HepG2 (cell line): ENCODE results near the gene REEP2. TPM values are rescaled to one million over a fixed set of nuclear protein-coding genes. Genes with fewer than 3 reads are reported as not detected.

Source experiments
- CEBPG ChIP-seq: IDR thresholded peaks from 2 replicates; pipeline ENCODE4 v1.6.1; 2016
- DNMT3B ChIP-seq: conservative IDR thresholded peaks from 2 replicates; pipeline ENCODE4 v1.6.1; 2016; ENCODE audit warnings: missing biosample characterization, control low read depth
- FOSL1 ChIP-seq: sonication (generic); formaldehyde crosslinking; IDR thresholded peaks from 2 replicates; pipeline ENCODE4 v1.9.0; 2021; ENCODE audit warnings: missing genetic modification reagents, borderline replicate concordance
- HHEX ChIP-seq: IDR thresholded peaks from 2 replicates; pipeline ENCODE4 v1.6.1; 2016; ENCODE audit warnings: control low read depth
- HOXA7 ChIP-seq: sonication (generic); formaldehyde crosslinking; IDR thresholded peaks from 2 replicates; pipeline ENCODE4 v1.8.1; 2022; ENCODE audit warnings: mild to moderate bottlenecking, missing genetic modification reagents, moderate library complexity
- KMT2B ChIP-seq: IDR thresholded peaks from 2 replicates; pipeline ENCODE4 v1.6.1; 2016; ENCODE audit warnings: missing genetic modification reagents, missing compliant biosample characterization
- MBD4 ChIP-seq: IDR thresholded peaks from 2 replicates; pipeline ENCODE4 v1.6.1; 2012; ENCODE audit warnings: low read length, inconsistent platforms, borderline replicate concordance
- PCBP1 ChIP-seq: fragments of 200-400 bp; formaldehyde crosslinking; IDR thresholded peaks from 2 replicates; pipeline ENCODE4 v1.6.1; 2017; ENCODE audit warnings: mild to moderate bottlenecking, low read depth, low read length, borderline replicate concordance
- POLR2A ChIP-seq, 2 experiments: IDR thresholded peaks; 2 replicates each; pipeline ENCODE4 v1.6.1; 2011; ENCODE audit warnings: low read depth in 2 of 2, low read length in 2 of 2, mild to moderate bottlenecking in 1 of 2, moderate library complexity in 1 of 2; ENCODE audit not compliant: insufficient read depth in 1 of 2
- ZC3H13 ChIP-seq: sonication (generic); formaldehyde crosslinking; IDR thresholded peaks from 2 replicates; pipeline ENCODE4 v1.8.1; 2023; ENCODE audit warnings: mild to moderate bottlenecking, missing genetic modification reagents, moderate library complexity
- ZFP36L2 ChIP-seq: sonication (generic); formaldehyde crosslinking; IDR thresholded peaks from 2 replicates; pipeline ENCODE4 v1.4.0; 2020; ENCODE audit warnings: missing genetic modification reagents
- ZNF33B ChIP-seq: sonication (generic); formaldehyde crosslinking; IDR thresholded peaks from 2 replicates; pipeline ENCODE4 v1.5.1; 2020; ENCODE audit warnings: mild to moderate bottlenecking, missing genetic modification reagents
- ZNF672 ChIP-seq: sonication (generic); formaldehyde crosslinking; IDR thresholded peaks from 2 replicates; pipeline ENCODE4 v1.8.1; 2022; ENCODE audit warnings: missing genetic modification reagents
- polyA plus RNA-seq, 8 experiments: library from polyadenylated mRNA; depleted of rRNA in 3 of 8; stranded (reverse) in 7 of 8; unstranded in 1 of 8; fragments of >200 nt; fragmentation: Illumina TruSeq in 4 of 8; extraction: Trizol in 4 of 8; gene quantifications; 2 replicates each; pipeline versions ENCODE4 v1.2.1 to v1.2.3, GENCODE V29; 2011 to 2016; ENCODE audit warnings: low read depth in 4 of 8, missing spikeins in 1 of 8, mixed read lengths in 1 of 8; ENCODE audit not compliant: insufficient read depth in 1 of 8
- total RNA-seq, 5 experiments: library from RNA; depleted of rRNA; stranded (reverse); fragments of >200 nt; fragmentation: Illumina TruSeq; extraction: Trizol; gene quantifications; 2 replicates each; pipeline ENCODE4 v1.2.3, GENCODE V29; 2016; ENCODE audit warnings: low read depth in 1 of 5
- TF ChIP-seq, protein P1 (sequence below): sonication (generic); formaldehyde crosslinking; IDR thresholded peaks from 2 replicates; pipeline ENCODE4 v1.4.0; 2020; ENCODE audit warnings: missing genetic modification reagents
- TF ChIP-seq, protein P2 (sequence below): sonication (generic); formaldehyde crosslinking; IDR thresholded peaks from 2 replicates; pipeline ENCODE4 v1.4.0; 2020; ENCODE audit warnings: mild to moderate bottlenecking, missing genetic modification reagents
- TF ChIP-seq, protein P3 (sequence below): sonication (generic); formaldehyde crosslinking; IDR thresholded peaks from 2 replicates; pipeline ENCODE4 v1.5.0; 2020; ENCODE audit warnings: mild to moderate bottlenecking, missing genetic modification reagents, moderate library complexity
- TF ChIP-seq, protein P4 (sequence below): sonication (generic); formaldehyde crosslinking; IDR thresholded peaks from 2 replicates; pipeline ENCODE4 v1.5.0; 2020; ENCODE audit warnings: missing genetic modification reagents
- TF ChIP-seq, protein P5 (sequence below): sonication (generic); formaldehyde crosslinking; IDR thresholded peaks from 2 replicates; pipeline ENCODE4 v1.4.0; 2020; ENCODE audit warnings: missing genetic modification reagents

Gene REEP2
- total and polyA plus RNA-seq, 2 of the 13 experiments (the other 11 are each of a cell fraction or from before 2014, with no cell fraction given) = 5.3 to 7.8 TPM

DNA sequence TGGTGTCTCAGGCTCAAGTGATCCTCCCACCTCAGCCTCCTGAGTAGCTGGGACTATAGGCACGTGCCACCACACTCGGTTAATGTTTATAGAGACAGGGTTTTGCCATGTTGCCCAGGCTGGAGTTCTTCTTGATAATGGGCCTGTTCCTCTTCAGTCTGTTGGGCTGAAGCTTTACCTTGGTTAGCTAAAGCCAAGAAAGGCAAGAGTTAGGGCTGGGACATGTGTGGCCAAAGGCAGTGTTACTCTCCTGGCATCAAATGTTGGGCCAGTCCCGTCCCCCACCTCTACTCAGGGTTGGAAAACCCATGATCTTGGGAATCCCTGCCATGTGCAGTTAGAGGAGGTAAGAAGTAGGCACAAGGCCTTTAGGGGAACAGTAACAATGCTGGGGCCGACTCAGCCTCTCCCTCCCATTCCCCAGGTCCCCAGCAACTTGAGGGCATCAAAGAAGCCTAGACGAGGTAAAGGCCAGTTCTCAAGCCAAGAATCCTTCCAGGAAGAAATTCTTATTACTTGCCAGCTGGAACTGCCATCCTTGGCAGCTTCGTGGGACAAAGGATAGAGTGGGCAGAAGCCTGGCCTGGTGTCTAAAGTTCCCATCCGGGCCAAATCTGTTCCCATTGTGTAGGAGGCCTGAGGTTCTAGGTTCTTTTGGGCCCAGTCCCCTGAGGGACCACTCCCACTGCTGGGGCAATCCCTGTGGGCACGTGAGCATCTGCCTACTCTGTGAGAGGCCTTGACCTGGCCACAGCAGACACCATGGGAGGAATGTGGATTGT is 30.9 kb downstream of the REEP2 start (continued):
- TF ChIP-seq, protein P1, sequence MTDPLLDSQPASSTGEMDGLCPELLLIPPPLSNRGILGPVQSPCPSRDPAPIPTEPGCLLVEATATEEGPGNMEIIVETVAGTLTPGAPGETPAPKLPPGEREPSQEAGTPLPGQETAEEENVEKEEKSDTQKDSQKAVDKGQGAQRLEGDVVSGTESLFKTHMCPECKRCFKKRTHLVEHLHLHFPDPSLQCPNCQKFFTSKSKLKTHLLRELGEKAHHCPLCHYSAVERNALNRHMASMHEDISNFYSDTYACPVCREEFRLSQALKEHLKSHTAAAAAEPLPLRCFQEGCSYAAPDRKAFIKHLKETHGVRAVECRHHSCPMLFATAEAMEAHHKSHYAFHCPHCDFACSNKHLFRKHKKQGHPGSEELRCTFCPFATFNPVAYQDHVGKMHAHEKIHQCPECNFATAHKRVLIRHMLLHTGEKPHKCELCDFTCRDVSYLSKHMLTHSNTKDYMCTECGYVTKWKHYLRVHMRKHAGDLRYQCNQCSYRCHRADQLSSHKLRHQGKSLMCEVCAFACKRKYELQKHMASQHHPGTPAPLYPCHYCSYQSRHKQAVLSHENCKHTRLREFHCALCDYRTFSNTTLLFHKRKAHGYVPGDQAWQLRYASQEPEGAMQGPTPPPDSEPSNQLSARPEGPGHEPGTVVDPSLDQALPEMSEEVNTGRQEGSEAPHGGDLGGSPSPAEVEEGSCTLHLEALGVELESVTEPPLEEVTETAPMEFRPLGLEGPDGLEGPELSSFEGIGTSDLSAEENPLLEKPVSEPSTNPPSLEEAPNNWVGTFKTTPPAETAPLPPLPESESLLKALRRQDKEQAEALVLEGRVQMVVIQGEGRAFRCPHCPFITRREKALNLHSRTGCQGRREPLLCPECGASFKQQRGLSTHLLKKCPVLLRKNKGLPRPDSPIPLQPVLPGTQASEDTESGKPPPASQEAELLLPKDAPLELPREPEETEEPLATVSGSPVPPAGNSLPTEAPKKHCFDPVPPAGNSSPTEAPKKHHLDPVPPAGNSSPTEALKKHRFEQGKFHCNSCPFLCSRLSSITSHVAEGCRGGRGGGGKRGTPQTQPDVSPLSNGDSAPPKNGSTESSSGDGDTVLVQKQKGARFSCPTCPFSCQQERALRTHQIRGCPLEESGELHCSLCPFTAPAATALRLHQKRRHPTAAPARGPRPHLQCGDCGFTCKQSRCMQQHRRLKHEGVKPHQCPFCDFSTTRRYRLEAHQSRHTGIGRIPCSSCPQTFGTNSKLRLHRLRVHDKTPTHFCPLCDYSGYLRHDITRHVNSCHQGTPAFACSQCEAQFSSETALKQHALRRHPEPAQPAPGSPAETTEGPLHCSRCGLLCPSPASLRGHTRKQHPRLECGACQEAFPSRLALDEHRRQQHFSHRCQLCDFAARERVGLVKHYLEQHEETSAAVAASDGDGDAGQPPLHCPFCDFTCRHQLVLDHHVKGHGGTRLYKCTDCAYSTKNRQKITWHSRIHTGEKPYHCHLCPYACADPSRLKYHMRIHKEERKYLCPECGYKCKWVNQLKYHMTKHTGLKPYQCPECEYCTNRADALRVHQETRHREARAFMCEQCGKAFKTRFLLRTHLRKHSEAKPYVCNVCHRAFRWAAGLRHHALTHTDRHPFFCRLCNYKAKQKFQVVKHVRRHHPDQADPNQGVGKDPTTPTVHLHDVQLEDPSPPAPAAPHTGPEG (CRISPR knock-in tag) = no peak
- TF ChIP-seq, protein P2, sequence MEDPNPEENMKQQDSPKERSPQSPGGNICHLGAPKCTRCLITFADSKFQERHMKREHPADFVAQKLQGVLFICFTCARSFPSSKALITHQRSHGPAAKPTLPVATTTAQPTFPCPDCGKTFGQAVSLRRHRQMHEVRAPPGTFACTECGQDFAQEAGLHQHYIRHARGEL (CRISPR knock-in tag) = no peak
- no peak for TF ChIP-seq HOXA7 (CRISPR knock-in tag)
- TF ChIP-seq, protein P3, sequence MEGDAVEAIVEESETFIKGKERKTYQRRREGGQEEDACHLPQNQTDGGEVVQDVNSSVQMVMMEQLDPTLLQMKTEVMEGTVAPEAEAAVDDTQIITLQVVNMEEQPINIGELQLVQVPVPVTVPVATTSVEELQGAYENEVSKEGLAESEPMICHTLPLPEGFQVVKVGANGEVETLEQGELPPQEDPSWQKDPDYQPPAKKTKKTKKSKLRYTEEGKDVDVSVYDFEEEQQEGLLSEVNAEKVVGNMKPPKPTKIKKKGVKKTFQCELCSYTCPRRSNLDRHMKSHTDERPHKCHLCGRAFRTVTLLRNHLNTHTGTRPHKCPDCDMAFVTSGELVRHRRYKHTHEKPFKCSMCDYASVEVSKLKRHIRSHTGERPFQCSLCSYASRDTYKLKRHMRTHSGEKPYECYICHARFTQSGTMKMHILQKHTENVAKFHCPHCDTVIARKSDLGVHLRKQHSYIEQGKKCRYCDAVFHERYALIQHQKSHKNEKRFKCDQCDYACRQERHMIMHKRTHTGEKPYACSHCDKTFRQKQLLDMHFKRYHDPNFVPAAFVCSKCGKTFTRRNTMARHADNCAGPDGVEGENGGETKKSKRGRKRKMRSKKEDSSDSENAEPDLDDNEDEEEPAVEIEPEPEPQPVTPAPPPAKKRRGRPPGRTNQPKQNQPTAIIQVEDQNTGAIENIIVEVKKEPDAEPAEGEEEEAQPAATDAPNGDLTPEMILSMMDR (CRISPR knock-in tag) = no peak
- TF ChIP-seq CEBPG (CRISPR knock-in tag) = no peak
- TF ChIP-seq ZNF672 (CRISPR knock-in tag) = no peak
- peak in 1 of 2 experiments; percentile 85; a peak in 1 of 4 replicates for TF ChIP-seq POLR2A (IDR thresholded peaks at IDR 0.05; ENCODE audit: insufficient read depth in 1 of 2, low read depth in 2 of 2, low read length in 2 of 2)
- peak; percentile 94 for TF ChIP-seq ZC3H13 (CRISPR knock-in tag)
- no peak for TF ChIP-seq HHEX (CRISPR knock-in tag)
- TF ChIP-seq DNMT3B (CRISPR knock-in tag) = no peak; the same call in 1 of the 2 replicates
- no peak for TF ChIP-seq KMT2B
- TF ChIP-seq ZFP36L2 (CRISPR knock-in tag) = no peak
- no peak for TF ChIP-seq MBD4
- TF ChIP-seq ZNF33B = no peak
- TF ChIP-seq FOSL1 = no peak
- TF ChIP-seq, protein P4, sequence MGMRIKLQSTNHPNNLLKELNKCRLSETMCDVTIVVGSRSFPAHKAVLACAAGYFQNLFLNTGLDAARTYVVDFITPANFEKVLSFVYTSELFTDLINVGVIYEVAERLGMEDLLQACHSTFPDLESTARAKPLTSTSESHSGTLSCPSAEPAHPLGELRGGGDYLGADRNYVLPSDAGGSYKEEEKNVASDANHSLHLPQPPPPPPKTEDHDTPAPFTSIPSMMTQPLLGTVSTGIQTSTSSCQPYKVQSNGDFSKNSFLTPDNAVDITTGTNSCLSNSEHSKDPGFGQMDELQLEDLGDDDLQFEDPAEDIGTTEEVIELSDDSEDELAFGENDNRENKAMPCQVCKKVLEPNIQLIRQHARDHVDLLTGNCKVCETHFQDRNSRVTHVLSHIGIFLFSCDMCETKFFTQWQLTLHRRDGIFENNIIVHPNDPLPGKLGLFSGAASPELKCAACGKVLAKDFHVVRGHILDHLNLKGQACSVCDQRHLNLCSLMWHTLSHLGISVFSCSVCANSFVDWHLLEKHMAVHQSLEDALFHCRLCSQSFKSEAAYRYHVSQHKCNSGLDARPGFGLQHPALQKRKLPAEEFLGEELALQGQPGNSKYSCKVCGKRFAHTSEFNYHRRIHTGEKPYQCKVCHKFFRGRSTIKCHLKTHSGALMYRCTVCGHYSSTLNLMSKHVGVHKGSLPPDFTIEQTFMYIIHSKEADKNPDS (CRISPR knock-in tag) = no peak
- TF ChIP-seq, protein P5, sequence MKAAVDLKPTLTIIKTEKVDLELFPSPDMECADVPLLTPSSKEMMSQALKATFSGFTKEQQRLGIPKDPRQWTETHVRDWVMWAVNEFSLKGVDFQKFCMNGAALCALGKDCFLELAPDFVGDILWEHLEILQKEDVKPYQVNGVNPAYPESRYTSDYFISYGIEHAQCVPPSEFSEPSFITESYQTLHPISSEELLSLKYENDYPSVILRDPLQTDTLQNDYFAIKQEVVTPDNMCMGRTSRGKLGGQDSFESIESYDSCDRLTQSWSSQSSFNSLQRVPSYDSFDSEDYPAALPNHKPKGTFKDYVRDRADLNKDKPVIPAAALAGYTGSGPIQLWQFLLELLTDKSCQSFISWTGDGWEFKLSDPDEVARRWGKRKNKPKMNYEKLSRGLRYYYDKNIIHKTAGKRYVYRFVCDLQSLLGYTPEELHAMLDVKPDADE (CRISPR knock-in tag) = no peak
- no peak for TF ChIP-seq PCBP1
